Glomerular visceral epithelial cell (primary cell): ENCODE data around the gene FAM53B.

Experiments used
- DNase-seq: peaks from one replicate; pipeline ENCODE4 v3.0.0-alpha.2; 2016; ENCODE audit errors: extremely low spot score

Gene FAM53B

DNA sequence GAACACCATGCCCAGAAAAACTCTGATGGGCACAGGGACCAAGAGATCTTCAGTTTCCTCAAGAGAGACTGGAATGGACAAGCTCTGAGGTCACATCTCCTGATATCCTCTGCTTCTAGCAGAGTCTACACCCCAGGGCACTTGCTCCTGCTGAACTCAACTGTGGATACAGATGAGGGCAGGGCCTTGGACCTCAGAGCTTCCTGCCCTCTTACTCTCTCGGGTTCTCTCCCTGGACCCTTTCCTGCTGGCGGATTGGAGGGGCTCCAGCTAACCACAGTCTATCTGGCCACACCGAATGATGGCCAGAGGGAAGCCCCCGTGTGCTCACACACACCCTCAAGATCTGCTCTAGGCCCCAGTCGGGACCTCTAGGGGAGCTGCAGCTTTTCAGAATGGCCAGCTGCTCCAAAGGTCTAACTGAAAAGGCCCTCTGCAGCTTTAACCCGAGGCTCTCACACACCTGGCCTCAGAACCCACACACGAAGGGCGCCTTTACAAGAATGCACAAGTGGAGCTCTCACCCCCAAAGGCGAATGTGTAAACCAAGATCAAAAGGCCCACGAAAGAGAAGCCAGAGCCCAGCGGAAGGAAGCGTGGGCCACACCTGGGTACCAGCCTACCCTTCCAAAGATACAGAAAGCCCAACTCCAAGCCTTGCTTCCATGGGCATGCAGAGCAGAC is 65.5 kb downstream of the FAM53B start:
- DNase-seq = no peak

DNA sequence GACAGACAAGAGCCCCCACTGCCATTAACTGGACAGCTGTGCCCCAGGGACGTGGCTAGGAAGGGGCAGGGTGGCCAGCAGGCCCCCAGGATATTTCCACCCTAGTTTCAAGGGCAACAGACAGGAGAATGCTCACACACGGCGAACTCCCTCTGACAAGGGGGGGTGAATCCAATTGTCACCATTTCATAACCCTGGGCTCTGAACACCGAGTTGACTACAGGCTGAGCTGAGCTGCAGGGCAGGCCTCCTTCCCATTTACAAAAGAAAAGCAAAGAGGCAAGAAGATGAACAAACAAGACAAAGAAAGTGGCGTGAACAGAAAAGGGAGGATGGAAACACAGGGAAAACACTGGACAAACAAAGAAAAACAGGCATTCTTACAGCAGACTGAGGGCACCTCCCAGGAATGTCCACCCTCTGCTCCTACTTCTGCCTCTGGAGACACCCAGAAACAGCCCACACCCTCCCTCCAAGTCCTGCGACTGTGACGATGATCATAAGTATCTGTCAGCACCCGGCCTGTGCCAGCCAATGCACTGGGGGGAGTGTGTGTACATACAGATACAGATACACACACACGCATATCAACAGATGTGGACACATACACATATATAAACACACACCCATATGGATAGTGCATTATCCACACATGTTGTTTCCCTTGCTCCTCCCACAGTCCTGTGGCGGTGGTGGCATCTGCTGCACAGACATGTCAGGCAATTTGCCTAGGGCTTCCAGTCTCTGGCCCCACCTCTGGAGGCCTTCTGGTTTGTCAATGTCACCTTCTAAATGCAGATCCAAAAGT is 66.2 kb downstream of the FAM53B start:
- no peak for DNase-seq

DNA sequence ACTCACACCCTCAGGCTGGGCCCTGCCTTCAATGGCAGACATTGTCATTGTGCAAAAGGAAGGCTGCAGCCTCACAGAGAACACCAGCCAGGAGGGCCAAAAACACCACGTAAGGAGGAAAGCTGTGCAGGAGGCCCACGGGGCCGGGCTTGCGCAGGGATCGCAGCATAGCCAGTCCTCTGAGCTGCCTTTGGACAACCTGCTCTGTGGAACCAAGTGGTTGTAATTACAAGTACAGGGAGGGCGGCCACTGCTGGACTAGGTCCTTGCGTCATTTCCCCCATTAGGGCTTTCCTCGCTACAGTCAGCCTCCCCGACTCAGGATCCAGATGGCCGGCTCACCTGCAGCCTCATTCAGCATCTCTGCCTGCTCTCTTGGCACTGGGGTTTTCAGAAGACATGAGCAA is 66.9 kb downstream of the FAM53B start:
- no peak for DNase-seq

DNA sequence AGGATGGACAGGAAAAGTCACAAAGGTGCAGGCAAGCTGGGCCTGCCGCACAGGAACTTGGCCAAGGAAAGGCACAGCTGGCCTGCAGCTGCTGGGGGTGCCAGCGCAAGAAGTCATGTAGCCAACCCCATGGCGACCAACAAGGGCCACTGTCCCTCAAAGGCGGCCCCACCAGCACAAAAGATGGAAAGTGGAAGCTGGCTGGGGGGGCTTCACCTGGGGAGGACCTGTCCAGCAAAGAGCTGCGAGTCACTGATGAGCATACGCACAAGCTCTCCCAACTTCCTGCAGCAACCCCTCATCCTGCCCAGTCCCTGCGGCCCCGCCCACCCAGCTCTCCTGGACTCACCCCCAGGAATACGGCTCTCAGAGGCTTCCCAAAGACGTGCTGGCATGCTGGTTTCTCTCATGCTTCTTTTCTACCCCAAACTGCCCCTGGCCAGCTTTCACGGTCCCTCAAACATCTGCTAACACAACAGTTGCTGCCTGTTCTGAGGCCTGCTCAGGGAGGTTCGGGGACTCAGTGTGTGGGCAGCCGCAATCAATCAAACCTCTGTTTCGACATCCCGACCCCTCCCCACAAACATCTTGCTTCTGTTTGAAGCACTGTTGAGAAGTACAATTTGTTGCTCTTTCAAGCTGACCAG is 67.6 kb downstream of the FAM53B start:
- DNase-seq = no peak

DNA sequence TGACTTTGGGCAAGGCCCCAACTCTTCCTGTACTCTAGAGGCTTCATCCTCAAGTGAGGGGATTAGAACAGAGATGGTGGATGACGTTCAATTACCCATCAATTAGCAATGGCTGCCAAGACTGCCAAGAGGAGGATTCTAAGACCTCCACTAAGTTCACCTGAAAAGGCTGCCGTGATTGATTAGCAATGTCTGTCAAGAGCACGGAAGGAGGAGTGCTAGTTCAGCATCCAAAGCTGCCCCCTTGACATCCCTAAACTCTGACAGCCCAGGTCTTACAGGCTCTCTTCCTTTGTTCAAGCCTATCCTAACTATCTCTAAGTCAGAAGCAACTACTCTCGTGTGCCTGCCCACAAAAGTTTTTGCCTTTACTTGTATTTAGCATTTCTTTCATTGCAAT is 68.4 kb downstream of the FAM53B start:
- no peak for DNase-seq

DNA sequence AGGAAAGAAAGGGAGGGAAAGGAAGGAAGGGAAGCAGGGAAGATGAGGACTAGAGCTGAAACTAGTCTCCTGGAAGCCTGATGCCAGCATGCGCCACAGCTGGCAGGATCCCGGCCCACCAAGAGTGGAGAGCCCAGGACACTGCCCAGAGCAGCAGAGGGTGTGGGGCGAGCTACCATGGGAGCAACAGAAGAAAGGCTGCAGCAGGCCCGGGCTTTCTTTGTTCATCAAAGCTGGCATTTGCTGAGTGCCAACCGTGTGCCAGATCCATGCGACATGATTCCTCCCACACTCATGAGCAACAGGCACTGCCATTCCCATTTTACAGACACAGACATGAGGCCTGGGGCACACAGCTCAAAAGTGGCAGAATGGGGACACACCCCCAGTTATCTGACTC is 68.9 kb downstream of the FAM53B start:
- DNase-seq = no peak

DNA sequence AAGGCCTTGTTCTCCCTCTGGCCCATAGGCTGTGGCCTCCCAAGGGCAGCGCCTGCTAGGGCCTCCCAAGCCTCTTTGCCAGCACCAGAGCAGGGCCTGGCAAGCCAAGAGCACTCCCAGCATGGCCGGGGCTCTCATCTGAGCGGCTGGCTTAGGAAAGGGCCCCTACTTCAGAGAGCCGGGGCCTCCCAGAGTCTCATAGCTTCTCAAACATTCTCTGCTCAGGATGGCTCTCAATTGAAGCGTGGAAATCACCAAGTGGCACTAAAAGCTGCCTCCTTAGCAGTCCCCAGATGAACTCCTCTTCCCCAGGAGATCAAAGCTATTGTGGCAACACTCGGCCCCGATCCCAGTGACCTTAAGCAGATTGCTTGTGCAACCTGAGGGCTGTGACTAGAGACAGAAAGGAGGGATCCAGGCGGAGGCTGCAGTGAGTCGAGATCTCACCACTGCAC is 69.4 kb downstream of the FAM53B start:
- DNase-seq = no peak

DNA sequence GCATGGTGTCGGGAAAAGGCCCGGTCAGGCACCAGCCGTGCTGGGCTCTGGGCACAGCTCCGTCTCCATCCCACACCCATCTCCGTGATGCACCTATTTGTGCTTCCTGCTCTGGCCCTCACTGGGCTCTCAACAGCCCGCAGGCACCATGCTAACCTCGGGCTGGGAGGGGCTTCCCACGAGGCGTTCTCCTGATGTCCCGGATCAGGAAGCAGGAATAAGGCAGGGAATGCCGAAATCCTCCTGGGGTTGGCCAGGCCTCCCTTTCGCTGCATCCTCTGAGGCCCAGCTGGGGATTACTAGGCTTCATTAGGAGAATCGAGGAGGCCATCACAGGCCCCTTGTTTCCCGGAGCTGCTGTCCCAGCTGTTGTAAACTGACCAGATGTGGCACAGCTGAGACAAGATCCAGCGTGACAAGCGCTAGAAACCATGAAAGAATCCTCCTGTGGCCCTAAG is 72.0 kb downstream of the FAM53B start:
- no peak for DNase-seq

DNA sequence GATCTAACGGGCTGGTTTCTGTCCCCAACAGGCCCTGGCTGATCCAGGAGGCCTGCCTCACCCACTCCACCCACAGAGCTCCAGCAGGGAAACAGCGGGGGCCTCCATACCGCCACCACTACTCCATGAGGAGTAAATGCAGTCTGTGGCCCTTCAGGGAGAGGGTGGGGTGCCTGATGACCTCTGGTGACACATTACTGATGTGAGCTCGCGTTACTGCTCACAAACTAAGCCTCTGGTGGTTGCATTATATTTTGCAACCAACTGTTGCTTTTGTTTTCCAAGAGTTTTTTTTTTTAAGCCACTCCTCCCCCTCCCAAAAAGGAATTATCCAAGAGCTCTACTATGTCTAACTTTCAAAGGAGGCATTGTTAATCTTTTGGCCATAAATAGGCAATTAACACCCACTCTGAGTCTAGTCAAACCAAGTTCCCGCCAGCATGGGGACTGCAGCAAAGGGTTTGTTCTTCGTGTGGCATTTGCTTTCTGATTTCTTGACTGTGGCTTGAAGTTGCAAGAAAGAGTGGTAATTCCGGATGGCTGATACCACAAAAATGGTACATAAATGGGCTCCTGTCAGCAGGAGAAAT is 72.6 kb downstream of the FAM53B start:
- DNase-seq = no peak

DNA sequence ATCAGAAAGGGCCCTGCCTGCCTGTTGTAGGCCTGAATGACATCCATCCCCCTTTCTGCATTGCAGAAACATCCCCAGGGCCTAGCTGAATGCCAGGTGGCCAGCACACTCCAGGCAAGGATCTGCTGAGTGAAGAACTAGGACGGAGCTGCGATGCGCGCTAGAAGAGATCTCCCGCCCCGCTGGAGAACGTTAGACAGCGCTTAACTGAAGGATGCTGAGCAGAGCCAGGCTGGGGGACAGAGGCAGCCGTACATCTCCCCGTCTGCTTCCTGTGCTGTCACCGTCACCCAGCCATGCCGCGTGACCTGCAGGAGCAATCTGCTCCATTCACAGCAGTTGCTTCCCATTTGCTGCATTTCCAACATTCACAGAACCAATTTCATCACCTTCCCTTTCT is 73.3 kb downstream of the FAM53B start:
- no peak for DNase-seq

DNA sequence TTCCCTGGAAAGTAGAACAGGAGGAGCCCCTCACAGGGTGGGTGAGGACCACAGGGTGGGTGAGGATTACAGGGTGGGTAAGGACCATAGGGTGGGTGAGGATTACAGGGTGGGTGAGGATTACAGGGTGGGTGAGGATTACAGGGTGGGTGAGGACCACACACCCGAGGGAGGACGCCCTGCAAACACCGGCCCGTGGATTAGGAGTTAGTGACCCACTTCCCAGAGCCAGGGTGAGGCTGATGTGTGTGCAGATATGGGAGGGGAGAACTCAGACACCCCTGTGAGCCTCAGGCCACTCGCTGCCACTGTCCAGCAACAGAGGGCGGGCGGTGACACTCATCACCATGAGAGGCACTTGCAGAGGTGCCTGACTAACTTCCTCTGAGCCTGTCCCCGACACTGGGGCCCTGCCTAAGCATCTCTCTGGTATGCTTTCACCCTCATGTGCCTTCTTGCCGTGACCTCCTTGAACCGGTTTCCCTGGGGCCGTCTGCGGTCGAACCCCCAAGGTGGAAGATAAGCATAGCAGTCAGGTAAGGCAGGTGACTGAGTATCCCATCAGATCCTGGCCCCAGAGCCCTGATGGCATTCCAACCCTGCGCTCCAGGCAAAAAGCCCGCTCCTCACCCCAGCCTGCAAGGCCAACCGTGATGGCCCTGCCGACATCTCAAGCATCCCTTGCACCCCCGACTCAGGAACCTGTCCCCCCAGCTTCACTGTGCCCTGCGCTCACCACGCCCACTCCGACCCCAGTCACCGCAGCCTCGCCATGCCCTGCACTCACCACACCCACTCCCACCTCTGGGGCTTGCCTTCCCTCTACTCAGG is 74.1 kb downstream of the FAM53B start:
- DNase-seq = no peak

DNA sequence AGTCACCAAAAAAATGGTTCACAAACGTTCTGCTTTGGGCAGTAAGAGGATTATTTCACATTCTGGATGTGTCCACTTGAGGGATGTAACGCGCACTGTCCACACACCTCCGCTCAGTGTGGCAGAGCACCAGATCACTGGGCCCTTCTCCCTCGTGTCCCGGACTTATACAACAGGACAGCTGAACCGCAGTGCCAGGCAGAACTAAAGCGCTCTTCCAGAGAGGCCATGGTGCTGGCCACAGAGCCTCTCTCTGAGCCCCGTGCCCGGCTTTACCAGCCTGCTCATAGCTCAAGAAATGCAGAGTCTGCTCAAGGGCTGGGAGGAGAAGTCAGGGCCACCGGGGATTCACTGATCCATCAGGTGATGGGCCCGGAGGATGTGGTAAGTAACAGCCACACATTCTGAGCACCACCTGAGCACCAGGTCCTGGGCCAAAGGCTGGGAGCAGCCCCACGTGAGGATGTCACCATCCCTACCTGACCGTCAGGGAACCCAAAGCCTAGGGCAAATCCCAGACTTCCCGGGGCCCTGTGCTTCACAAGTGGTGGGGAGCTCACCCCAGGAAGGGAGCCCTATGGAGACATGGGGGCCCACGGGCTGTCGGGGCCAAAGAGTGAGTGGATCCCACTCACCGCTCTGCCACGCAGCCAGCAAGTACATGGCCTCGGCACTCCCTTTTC is 74.9 kb downstream of the FAM53B start:
- DNase-seq = no peak

DNA sequence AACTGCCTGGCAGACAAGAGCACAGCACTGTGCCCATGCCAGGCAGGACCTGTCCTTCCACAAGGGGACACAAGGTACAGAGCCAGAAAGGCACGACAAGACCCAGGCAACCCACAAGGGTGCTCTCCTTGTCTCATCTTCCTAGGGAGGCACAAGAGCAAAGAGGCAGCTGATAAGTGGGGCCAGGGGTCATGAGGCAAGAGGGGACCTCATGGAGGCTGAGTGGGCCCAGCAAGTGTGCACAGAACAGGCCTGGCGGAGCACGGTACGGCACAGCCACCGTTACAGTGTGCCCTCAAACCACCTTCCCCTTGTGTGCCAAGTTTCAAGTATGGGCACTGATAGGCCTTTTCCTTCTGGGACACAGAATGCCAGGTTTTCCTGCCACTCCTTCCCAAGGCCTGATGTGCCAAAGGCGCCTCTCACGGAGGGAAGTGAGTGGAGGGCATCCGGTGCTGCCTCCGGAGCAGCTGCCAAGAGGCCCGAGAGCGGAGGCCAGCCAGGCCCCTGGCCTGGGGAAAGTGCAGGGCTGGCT is 75.6 kb downstream of the FAM53B start:
- DNase-seq = no peak

DNA sequence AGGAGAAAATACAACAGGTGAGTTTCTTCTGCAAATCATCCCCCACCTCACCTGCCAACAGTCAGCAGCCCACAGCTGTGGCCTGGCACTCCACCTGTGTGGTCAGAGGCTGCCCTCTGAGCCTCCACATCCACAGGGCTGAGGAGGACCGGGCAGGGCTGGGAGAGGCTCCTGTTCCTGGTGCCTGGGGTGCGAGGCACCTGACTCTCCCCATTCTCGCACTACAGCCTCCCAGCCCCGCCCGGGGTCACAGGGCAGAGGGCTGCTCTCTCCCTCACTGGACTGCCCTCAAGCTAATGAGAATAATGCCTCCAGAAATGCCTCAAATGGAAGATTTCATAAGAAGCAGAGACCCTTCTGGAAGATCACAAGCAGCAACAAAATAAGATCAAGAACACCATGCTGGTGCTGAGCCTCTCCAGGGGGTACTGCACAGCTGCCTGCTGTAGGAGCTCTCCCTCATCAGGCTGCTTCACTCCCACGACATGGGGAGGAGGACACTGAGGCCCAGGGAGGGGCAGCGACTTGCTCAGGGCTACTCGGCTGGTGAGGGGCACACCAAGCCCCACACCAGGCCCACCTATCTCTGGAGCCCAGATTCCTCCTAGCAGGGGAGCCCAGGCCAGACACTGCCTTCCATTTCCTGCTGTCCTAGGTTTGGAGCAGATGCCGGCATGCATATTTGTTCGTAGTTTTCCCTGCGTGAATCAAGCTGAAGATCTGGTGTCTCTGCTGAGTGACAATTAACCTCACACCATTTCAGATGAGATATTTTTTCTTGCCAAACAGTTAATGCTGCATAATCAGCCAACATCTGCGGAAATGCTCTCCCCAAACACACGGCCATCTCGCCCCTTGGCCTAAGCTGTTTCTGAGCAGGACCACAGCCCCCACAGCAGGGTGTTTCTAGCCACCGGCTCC is 76.5 kb downstream of the FAM53B start:
- DNase-seq = no peak

DNA sequence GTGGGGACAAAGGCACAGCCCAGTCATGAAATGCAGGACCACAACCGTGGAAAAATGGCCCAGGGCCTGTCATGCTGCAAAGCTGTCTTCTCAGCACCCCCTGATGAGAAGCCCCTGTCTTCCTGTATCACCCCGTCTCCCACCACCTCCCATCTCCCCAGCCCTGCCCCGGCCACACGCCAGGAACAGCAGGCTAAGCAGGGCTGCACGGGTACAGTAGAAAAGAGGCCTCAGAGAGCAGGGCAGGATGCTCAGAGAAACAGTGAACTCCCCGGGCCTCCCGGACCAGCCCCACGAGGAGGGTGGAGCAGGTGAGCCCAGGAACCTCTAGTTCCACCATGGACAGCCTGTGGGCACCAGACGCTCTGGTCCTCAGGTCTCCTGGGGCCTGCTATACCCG is 77.7 kb downstream of the FAM53B start:
- no peak for DNase-seq

DNA sequence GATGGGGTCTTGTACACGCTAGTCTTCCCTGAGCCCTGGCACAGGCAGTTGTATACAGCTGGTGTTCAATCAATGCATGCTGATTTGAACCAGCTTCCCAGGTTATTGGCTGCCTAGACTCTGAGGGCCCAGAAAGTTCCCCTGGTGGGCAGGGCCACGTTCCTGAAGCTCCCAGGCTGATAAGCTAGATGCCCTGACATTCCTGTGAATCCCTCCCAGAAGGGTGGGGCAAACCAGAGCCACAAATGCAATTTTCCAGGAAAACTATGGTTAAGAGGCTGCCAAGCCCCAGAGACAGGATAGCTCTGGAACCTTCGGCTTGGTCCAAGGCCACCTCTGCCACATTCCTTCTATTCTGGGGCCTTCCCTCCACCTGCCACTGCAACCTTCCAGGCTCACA is 78.2 kb downstream of the FAM53B start:
- no peak for DNase-seq

DNA sequence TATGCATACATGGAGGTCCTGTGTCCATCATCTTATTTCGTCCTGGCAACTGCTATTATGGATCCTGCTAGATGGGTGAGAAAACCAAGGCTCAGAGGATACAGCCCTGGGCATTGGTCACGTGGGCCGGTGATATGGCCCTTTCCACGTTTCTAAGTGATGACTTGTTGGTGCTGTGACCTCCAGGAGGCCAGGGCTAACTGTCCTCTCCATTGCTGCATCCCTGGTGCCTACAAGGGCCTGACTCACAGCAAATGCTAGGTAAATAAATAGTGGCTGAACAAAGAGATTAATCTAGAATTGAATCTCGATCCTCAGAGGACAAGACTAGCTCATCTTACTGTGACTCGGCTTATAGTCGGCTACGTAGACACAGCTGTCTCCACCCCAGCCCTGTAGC is 78.6 kb downstream of the FAM53B start:
- no peak for DNase-seq

DNA sequence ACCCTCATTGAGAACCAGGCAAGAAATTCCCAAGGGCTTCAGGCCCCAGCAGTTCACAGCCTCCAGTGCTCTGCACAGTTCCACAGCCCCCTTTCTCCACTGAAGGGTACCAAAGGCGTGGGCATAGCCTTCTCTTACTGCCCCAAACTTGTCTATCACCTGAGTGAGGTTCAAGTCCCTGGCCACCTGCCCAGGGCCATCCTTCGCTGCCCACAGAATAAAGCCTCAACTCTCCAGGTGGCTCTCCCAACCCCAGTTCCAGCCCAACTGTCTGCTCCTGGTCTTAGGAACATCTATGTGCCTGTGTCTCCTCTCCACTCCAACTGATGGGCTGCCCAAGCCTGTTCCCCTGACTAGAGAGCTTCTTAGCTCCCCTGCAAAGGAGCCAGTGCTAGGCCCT is 79.1 kb downstream of the FAM53B start:
- no peak for DNase-seq

DNA sequence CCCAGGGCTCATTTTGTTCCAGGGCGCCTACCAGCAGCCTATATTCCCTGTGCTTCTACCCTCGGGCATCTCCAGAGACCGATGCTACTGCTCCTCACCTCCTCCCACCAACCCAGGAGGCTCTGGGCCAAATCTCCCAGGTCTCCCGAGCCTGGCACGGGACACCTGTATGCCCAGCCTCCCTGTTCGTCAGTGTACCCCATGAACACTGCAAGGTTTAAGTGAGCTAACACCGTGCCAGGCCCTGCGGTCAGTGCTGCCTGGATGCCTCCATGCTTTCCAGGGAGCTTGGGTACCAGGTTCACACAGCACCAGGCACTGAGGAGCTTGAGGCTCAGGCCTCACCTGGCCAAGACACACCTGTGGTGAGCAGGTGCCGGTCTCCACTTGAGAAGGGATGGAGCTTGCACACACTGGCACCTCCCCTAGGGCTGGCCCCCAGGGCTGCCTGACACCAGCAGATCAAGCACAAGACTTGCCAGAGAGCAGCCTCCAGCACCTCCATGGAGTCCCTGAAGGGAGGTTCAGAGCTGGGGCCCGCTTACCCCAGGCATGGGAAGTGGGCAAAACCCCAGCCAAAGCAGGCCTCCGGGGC is 80.3 kb downstream of the FAM53B start:
- no peak for DNase-seq
